ENCODE measurements around the gene NUP50. TPM values are rescaled to one million over a fixed set of nuclear protein-coding genes. Genes with fewer than 3 reads are reported as not detected.

NUP50 gene
- total and polyA plus RNA-seq, 2 of the 13 experiments (the other 11 are each of a cell fraction or from before 2014, with no cell fraction given) = 14.2 to 52.4 TPM

DNA sequence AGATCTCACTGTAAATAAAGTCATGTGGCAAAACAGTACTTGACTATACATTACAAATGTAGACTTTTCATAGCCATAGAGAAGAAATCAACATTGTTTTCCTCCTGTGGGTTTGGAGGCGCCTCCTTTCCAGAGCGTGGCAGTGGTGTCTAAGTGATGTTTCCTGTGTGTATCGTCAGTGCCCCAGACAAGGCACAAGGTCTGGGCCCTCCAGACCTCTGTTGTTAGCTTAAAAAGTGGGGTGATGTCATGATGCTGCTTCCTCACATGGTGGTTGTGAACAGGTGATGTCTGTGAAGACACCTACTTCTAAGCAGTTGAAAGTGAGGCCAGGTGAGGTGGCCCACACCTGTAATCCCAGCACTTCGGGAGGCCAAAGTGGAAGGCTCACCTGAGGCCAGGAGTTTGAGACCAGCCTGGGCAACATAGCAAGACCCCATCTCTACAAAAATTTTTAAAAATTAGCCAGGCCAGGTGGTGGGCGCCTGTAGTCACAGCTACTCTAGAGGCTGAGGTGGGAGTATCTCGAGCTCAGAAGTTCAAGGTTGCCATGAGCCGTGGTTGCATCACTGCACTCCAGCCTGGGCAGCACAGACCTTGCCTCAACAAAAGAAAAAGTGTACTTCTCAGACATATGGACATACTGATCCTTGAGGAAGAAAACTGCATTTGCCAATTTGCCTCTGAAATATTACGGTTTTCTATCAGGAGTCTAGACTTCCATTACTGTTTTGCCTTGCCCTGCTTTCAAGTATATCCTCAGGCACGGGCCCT, 15.7 kb downstream of the NUP50 start (continued):
- no peak for TF ChIP-seq ZNF296 (CRISPR knock-in tag; conservative IDR thresholded peaks at IDR 0.05)
- TF ChIP-seq ZNF776 (CRISPR knock-in tag; IDR thresholded peaks at IDR 0.05) = no peak
- TF ChIP-seq FOXA3 (CRISPR knock-in tag; IDR thresholded peaks at IDR 0.05) = no peak
- no peak for TF ChIP-seq KAT7 (CRISPR knock-in tag; IDR thresholded peaks at IDR 0.05; ENCODE audit: borderline replicate concordance)
- TF ChIP-seq ZNF749 (CRISPR knock-in tag; IDR thresholded peaks at IDR 0.05; ENCODE audit: borderline replicate concordance) = no peak
- no peak for TF ChIP-seq HES4 (CRISPR knock-in tag; IDR thresholded peaks at IDR 0.05; ENCODE audit: borderline replicate concordance)
- TF ChIP-seq ZNF781 (CRISPR knock-in tag; IDR thresholded peaks at IDR 0.05; ENCODE audit: borderline replicate concordance, not compliant biosample characterization) = no peak
- TF ChIP-seq ZNF335 (CRISPR knock-in tag; IDR thresholded peaks at IDR 0.05) = no peak
- peak; percentile 33; the same call in 1 of the 2 replicates for TF ChIP-seq ZMYM3 (CRISPR knock-in tag; IDR thresholded peaks at IDR 0.05)
- TF ChIP-seq SRSF4 (IDR thresholded peaks at IDR 0.05; ENCODE audit: low read depth, low read length, poor library complexity, severe bottlenecking) = no peak
- TF ChIP-seq, protein P1, sequence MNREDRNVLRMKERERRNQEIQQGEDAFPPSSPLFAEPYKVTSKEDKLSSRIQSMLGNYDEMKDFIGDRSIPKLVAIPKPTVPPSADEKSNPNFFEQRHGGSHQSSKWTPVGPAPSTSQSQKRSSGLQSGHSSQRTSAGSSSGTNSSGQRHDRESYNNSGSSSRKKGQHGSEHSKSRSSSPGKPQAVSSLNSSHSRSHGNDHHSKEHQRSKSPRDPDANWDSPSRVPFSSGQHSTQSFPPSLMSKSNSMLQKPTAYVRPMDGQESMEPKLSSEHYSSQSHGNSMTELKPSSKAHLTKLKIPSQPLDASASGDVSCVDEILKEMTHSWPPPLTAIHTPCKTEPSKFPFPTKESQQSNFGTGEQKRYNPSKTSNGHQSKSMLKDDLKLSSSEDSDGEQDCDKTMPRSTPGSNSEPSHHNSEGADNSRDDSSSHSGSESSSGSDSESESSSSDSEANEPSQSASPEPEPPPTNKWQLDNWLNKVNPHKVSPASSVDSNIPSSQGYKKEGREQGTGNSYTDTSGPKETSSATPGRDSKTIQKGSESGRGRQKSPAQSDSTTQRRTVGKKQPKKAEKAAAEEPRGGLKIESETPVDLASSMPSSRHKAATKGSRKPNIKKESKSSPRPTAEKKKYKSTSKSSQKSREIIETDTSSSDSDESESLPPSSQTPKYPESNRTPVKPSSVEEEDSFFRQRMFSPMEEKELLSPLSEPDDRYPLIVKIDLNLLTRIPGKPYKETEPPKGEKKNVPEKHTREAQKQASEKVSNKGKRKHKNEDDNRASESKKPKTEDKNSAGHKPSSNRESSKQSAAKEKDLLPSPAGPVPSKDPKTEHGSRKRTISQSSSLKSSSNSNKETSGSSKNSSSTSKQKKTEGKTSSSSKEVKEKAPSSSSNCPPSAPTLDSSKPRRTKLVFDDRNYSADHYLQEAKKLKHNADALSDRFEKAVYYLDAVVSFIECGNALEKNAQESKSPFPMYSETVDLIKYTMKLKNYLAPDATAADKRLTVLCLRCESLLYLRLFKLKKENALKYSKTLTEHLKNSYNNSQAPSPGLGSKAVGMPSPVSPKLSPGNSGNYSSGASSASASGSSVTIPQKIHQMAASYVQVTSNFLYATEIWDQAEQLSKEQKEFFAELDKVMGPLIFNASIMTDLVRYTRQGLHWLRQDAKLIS (CRISPR knock-in tag; IDR thresholded peaks at IDR 0.05) = no peak
- TF ChIP-seq, protein P2, sequence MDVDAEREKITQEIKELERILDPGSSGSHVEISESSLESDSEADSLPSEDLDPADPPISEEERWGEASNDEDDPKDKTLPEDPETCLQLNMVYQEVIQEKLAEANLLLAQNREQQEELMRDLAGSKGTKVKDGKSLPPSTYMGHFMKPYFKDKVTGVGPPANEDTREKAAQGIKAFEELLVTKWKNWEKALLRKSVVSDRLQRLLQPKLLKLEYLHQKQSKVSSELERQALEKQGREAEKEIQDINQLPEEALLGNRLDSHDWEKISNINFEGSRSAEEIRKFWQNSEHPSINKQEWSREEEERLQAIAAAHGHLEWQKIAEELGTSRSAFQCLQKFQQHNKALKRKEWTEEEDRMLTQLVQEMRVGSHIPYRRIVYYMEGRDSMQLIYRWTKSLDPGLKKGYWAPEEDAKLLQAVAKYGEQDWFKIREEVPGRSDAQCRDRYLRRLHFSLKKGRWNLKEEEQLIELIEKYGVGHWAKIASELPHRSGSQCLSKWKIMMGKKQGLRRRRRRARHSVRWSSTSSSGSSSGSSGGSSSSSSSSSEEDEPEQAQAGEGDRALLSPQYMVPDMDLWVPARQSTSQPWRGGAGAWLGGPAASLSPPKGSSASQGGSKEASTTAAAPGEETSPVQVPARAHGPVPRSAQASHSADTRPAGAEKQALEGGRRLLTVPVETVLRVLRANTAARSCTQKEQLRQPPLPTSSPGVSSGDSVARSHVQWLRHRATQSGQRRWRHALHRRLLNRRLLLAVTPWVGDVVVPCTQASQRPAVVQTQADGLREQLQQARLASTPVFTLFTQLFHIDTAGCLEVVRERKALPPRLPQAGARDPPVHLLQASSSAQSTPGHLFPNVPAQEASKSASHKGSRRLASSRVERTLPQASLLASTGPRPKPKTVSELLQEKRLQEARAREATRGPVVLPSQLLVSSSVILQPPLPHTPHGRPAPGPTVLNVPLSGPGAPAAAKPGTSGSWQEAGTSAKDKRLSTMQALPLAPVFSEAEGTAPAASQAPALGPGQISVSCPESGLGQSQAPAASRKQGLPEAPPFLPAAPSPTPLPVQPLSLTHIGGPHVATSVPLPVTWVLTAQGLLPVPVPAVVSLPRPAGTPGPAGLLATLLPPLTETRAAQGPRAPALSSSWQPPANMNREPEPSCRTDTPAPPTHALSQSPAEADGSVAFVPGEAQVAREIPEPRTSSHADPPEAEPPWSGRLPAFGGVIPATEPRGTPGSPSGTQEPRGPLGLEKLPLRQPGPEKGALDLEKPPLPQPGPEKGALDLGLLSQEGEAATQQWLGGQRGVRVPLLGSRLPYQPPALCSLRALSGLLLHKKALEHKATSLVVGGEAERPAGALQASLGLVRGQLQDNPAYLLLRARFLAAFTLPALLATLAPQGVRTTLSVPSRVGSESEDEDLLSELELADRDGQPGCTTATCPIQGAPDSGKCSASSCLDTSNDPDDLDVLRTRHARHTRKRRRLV (CRISPR knock-in tag; IDR thresholded peaks at IDR 0.05) = no peak
- TF ChIP-seq NR2C2 (CRISPR knock-in tag; IDR thresholded peaks at IDR 0.05; ENCODE audit: borderline replicate concordance) = no peak
- no peak for TF ChIP-seq U2AF2 (IDR thresholded peaks at IDR 0.05; ENCODE audit: low read depth, low read length)
- TF ChIP-seq CEBPG (CRISPR knock-in tag; IDR thresholded peaks at IDR 0.05) = peak; percentile 77
- TF ChIP-seq, protein P3, sequence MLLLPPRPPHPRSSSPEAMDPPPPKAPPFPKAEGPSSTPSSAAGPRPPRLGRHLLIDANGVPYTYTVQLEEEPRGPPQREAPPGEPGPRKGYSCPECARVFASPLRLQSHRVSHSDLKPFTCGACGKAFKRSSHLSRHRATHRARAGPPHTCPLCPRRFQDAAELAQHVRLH (CRISPR knock-in tag; IDR thresholded peaks at IDR 0.05; ENCODE audit: borderline replicate concordance, low read depth) = no peak
- TF ChIP-seq, protein P4, sequence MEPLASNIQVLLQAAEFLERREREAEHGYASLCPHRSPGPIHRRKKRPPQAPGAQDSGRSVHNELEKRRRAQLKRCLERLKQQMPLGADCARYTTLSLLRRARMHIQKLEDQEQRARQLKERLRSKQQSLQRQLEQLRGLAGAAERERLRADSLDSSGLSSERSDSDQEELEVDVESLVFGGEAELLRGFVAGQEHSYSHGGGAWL (CRISPR knock-in tag; IDR thresholded peaks at IDR 0.05) = no peak
- TF ChIP-seq, protein P5, sequence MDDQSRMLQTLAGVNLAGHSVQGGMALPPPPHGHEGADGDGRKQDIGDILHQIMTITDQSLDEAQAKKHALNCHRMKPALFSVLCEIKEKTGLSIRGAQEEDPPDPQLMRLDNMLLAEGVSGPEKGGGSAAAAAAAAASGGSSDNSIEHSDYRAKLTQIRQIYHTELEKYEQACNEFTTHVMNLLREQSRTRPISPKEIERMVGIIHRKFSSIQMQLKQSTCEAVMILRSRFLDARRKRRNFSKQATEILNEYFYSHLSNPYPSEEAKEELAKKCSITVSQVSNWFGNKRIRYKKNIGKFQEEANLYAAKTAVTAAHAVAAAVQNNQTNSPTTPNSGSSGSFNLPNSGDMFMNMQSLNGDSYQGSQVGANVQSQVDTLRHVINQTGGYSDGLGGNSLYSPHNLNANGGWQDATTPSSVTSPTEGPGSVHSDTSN (CRISPR knock-in tag; IDR thresholded peaks at IDR 0.05; ENCODE audit: borderline replicate concordance) = no peak
- TF ChIP-seq MAFF (IDR thresholded peaks at IDR 0.05; ENCODE audit: low read depth, low read length) = no peak
